Measurements from ENCODE around the gene KANK2.
A peak's percentile ranks its signal among the peaks of the same experiment; 100 is the strongest.

Gene KANK2

DNA sequence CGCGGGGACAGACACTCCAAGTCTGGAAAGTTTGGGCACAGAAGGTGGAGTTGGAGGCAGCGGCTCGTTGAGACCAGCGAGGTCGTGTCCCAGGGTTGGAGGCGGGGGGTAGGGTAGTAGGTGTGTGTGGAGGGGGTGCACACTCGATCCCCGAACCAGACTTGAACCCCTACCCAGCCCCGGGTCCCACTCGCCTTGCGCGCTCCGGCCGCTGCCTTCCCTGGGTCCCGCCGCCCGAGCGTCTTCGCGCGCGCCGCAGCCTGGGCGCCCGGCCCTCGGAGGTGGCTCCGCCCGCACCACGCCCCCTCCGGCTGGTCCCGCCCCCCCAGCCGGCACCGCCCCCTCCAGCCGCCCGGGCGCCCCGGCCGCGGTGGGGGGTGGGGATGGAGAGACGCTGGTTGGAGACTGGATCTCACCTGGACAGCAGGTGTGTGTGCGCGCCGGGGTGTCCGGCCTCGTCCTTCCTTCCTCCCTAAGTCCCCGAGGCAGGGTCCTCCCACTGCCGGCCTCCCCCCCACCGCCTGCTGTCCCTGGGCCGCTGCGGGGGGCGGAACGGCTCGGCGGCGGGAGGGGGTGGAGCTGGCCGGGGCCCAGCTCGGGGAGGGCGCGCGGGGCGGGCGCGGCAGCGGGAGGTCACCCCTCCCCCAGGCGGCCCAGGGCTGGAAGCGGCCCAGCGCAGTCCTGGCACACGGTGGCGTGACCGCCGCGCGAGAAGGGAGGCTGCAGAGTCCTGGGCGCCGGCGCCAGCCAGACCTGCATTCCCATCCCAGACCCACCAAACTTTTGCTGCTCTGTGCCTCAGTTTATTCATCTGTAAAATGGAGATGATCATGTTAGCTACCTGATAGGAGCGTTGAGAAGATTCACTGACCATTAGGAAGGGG, at the start of gene KANK2:
Gene KANK2 (minus strand): TSS at position 255 of the 884 bp plus-strand sequence. CDS start 3,034 bp downstream, outside the sequence.
- DNase-seq (ENCODE audit: low spot score) = peak; percentile 40

DNA sequence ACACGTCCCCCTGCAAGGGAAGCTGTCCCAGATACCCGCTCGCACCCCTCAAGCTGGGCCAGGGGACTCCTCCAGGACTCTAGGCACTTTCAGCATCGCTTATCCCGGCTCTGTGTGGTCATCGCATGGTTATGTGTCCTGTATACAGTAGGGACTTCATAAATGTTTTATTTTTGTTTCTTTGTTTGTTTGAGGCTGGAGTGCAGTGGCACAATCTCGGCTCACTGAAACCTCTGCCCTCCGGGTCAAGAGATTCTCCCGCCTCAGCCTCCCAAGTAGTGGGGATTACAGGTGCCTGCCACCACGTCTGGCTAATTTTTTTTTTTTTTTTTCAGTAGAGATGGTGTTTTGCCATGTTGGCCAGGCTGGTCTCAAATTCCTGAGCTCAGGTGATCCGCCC, 49.6 kb upstream of the KANK2 start:
- DNase-seq (ENCODE audit: low spot score) = no peak

DNA sequence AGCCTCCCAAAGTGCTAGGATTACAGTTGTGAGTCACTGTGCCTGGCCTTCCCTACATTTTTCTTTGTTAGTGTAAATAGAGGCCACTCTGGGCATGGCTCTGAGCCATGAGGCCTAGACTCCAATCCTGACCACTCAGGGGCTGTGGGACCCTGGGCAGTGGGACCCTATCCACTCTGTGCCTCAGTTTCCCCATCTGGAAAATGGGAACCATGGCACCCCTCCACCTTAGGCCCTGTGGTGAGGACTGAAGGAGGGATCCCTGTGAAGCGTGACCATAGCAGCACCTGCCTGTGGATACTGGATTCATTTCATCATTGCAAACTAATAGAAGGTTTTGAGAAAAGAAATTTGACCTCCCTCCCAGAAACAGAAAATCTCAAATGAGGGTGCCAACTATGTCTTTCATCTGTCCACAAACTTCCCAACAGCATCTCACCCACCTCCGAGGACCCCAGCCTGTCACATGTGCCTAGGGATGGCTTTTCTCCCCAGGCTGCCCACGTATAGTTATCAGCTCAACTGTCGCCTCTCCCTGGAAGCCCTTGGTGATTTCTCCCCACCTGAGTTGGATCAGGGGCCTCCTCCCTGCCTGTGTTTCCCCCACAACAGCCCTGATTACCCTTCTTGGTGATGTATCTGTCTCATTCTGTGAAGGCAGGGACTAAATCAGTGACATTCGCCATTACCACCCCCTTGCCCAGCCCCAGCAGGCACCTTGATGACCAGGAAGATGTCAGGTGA, 47.7 kb upstream of the KANK2 start:
- DNase-seq (ENCODE audit: low spot score) = no peak

DNA sequence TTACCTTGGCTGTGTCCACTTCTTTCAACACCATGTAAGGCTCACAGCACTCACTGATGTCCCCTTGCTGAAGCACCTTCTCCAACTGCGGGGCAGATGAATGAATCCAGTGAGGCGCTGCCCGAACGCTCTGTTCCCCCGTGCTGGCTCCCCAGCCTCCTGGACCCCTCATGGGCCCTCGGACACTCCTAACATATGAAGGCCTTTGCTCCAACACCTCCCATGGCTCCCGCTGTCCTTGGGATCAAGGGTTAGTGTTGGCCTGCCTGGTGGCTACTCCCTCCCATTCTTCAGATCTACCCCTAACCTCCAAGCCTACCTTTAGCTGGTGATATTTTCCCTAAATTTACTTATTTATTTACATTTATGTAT, 46.4 kb upstream of the KANK2 start:
- no peak for DNase-seq (ENCODE audit: low spot score)

DNA sequence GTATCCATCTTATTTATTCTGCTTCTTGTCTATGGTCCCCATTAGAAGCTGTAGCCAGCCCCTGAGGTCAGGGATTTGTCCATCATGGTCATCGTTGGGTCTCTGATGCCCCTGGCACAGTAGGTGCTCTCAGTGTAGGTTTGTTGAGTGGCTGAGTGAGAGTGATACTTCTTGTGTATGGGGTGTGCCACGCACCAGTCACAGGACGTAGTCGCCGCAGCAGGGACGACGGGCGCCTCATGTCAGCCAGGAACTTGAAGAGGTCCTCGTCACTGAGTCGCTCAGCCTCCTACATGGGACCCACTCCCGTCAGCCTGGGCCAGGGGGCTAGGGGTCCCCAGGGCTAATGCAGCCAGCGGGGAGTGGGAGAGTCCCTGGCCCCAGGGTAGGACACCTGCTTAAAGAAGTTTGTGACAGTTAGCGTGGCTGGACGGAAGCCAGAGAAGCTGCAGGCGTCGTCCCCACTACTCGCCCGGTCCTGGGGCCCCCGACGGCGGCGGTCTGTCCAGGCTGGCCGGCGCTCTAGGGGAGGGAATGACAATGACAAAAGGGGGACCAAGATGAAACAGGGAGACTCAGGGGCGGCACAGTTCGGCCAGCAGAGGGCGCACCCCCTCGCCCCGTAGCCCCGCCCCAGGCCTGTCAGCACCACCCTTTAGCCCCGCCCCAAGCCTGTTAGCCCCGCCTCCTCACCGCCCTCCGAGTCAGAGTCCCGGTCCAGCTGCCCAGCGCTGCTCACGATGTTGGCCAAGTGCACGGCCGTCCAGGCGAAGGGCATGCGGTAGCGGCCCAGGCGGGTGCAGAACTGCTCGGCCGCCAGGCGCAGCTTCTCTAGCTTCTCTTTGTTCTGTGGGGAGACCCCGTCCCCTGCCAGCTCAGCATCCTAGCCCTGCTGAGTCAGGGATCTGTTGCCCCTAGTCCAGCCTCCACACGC, 45.8 kb upstream of the KANK2 start:
- DNase-seq (ENCODE audit: low spot score) = peak; percentile 86

DNA sequence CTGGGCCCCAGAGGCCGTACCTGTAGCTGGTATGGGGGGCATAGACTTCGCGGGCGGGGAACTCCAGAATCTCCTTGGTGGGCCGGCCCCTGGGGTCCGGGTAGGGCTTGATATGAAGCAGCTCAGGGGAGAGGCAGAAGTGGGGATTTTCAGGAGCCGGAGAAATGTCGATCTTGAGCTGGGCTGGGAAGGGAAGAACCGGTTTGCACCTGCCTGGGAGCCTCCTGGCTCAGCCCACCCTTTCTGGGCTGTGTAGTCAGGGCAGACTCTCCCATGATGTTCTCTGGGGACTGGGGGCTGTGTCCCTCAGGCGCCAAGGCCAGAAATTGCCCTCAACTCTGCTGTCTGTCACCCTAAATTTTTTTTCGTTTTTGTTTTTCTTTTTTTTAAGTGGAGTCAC, 44.7 kb upstream of the KANK2 start:
- DNase-seq (ENCODE audit: low spot score) = no peak

DNA sequence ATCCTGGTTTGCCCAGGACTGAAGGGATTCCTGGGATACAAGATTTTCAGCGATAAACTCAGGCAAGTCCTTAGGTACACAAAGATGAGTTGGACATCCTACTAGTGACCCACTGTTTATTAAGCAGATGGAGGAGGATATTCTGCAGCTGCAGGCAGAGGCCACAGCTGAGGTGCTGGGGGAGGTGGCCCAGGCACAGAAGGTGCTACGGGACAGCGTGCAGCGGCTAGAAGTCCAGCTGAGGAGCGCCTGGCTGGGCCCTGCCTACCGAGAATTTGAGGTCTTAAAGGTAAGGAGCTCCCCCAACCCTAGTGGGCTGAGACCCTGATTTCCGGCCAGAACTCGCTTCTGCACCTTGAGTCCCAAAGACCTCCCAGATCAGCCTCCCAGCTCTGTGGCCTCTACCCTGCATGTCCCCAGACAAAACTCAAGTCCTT, 42.7 kb upstream of the KANK2 start:
- DNase-seq (ENCODE audit: low spot score) = no peak

DNA sequence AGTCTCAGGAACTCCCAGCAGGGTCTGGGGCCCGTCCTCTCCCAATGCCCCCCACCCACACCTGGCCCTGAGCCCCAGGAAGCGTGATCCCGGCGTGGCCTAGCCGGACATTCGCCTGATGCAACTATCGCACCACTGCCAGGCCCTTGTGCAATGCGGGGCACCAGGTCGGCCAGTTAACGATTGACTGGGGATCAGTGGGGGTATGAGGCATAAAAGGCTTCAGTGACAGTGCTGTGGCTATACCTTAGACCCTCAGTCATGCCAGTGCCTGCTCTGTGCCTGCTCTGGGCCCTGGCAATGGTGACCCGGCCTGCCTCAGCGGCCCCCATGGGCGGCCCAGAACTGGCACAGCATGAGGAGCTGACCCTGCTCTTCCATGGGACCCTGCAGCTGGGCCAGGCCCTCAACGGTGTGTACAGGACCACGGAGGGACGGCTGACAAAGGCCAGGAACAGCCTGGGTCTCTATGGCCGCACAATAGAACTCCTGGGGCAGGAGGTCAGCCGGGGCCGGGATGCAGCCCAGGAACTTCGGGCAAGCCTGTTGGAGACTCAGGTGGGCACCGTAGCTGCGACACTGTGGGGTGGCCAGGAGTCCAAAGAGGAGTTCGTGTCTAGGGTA, 42.1 kb upstream of the KANK2 start, which contains the start of gene ANGPTL8:
Gene ANGPTL8 (plus strand): TSS at position 243 of the 624 bp plus-strand sequence. CDS start 19 bp downstream, at position 262.
- DNase-seq (ENCODE audit: low spot score) = no peak

DNA sequence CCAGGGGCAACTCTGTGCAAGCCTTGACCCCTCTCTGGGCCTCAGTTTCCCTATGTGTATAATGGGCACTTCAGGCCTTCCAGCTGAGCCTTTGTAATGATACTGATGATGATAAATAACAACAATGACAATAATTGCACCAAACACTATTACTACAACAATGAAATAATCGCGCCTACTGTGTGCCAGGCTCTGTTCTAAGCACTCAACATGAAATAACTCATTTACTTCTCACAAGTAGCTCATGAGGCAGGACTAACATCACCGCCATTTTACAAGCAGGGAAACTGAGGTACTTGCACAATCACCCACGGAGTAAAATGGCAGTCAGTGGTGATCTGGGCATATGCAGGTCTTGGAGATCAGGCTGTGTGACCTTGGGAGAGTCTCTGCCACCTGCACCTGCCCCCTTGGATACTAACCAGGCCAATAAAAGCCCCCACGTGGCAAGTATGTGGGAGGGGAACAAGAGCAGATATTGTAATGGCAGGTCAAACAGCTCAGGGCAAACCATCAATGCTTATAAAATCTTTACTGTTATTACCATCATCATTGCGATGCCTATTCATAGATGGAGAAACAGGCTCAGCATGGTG, 41.5 kb upstream of the KANK2 start:
- no peak for DNase-seq (ENCODE audit: low spot score)

DNA sequence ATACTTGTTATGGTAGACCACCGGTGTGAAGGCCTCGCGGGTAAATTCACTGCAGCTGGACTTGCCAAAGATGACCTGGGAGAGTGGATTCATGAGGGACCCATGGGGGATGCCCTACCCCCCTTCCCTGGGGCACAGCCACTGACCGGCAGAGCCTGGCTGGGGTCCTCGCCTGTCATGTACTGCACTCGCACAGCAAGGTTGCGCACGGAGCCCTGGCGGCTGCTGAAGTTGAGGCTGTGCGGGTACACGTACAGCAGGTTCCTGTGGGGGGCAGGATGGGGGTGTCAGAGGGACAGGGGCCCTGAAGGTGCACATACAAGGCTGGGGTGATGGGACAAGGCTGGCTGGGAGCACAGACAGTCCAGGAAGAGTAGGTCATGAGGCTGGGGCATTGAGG, 40.7 kb upstream of the KANK2 start:
- no peak for DNase-seq (ENCODE audit: low spot score)

DNA sequence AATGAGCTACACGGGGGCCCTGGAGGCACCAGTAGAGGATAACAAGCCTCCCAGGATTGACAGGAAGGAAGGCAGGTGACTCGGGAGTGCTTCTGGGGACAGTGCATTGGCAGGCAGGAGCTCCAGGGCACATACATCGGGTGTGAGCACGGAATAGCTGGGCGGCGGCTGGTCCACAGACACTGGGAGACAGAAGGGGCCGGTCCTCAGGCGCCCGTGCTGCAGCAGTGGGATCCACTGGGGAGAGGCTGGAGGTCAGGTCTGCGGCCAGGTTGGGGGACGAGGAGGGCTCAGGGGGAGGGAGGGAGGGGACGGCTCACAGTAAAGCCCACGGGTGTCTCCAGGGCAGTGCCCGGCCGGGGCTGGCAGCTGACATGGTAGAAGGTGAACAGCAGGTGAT, 40.0 kb upstream of the KANK2 start:
- DNase-seq (ENCODE audit: low spot score) = no peak

DNA sequence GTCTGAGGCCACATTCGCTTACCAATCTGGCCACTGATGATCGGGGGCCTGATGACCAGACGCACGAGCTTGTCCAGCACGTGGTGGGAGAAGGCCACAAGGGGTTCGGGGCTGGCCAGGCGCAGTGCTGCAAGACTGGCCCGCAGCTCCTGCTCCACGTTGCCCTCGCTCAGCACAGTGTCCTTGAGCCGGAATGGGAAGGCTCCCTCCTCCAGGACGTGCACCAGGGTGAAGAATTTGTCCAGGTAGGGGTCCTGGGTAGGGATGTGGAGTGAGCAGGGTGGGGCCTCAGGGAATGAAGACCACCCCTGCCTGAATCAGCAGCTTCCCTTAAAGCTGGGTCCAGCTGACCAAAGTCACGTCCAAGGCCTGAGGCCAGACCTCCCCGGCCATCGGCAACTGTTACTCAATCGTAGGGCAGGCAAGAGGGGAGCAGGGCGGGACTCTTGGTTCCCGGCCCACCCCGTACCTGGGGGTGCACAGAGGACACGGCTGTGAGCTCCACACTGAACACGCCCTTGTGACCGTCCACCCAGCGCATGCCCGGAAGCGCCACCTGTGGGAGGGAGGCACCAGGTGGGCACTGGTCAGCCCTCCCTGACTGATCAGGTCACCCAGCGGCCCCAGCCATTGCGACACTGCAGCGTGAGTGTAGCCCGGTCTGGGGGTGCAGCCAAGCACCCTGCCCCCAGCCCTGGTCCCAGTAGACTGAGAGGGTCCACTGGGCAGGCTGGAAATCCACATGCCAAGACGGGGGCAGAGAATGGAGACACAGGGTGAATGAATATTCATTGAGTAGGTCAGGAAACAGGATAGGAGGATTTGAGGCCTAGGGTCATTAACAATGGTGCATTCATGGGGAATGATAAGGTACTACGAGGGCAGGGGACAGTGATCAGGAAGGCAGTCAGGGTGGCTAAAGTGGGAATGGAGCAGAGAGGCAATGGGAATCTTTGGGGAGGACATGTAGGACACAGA, 39.3 kb upstream of the KANK2 start:
- DNase-seq (ENCODE audit: low spot score) = no peak

DNA sequence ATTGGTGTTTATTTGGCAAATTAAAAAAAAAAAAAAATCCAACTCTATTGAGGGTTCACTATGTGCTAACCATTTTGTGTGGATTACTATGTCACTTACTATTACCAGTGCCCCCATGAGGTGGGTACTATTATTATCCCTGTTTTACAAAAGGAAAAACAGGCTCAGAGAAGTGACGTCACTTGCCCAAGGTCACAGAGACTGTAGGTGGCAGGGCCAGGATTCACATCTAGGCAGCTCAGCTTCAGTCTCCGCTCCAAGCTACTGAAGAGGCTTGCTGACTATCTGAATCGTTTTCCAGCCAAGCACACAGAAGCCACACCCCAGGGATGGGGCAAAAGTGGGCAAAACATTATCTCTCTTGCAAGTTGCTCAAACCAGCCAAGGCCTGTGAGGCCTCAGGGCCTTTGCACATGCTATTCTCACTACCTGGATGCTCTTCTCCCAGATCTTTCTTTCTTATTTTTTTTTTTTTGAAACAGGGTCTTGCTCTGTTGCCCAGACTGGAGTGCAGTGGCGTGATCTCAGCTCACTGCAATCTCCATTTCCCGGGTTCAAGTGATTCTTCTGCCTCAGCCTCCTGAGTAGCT, 37.2 kb upstream of the KANK2 start:
- DNase-seq (ENCODE audit: low spot score) = no peak

DNA sequence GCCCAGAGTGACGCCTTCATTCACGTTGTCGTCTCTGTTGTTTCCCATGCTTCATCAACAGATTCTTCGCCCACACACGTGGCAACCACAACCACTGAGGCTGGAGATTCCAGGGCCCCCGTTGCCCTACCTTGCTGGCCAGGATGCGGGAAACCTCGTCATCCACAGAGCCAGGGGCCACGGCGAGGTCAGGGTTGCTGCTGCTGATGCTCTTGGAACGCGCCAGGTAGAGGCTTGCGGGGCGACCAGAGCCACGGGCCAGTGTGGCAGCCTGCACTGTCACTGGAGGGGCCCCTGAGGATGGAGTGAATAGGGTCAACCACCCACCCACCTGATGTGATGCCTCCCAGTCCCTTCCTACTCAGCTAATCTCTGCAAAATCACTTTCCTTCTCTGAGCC, 35.7 kb upstream of the KANK2 start:
- no peak for DNase-seq (ENCODE audit: low spot score)

DNA sequence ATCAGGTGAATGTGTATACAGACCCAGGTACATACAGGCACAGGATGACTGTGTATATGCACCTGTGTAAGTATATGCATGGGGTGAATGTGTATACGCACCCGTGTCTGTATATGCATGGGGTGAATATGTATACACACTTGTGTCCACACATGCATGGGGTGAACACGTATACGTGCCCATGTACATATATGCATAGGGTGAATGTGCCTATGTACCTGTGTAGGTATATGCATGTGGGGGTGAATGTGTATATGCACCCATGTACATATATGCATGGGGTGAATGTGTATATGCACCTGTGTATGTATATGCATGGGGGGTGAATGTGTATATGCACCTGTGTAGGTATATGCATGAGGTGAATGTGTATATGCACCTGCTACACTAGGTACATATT, 35.2 kb upstream of the KANK2 start:
- DNase-seq (ENCODE audit: low spot score) = no peak

DNA sequence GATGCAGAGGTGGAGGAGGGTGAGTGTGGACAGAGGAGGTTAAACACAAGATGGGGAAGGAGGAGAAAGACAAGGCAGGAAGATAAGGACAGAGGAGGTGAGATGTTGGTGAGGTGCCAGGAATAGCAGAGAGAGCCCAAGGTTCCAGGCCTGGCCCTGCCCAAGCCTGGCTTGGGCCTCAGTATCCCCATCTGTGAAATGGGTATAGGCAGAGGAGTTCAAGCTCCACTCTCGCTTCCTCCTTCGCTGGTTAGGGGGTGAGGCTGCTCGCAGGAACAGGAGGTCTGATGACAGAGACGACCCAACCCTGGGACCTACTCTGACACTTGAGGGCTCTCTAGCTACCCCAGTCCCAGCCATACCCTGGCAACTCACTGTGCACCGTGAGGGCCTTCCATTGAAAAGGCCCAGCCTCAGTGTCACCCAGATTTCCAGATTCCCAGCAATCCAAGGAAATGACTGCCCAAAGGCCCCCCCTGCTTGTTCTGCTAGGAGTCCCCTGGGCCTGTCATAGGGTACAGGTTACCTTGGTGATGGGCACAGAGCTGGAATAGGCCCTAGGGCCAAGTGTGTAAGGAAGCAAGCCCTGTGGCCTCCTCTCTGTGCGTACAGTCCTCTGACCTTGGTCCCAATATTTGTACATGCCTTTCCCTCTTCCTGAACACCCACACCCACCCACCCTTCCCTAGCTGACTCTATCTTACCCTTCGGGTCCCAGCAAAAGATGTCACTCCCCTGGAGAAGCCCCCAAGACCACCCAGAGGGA, 33.5 kb upstream of the KANK2 start:
- DNase-seq (ENCODE audit: low spot score) = no peak

DNA sequence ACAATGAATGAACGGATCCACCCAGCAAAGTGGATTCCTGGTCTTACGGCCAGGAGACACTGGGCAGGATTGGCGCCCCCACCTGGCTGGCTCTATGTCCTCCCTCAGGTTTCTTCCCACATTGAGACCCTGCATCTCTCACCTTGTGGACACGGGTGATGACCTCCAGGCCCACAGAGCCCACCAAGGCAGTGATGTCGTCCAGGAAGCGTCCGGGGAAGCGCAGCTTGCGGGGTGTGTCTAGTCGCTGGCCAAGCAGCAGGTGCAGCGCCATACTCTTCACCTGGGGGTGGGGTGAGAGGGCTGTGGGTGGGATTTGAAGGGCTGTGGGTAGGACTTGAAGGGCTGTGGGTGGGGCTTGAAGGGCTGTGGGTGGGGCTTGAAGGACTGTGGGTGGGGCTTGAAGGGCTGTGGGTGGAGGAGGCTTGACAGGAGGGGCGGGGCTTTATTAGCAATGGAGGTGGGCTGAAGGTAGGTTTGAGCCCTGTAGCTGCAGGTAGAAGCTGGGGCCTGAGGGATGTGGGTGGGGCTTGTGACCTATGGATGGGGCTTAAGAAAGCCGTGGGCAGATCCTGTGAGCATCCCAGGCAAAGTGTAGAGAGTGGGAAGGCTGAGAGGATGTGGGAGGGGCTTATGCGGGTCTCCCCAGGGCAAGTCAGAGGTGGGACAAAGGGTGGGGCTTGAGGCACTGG, 30.0 kb upstream of the KANK2 start:
- no peak for DNase-seq (ENCODE audit: low spot score)

DNA sequence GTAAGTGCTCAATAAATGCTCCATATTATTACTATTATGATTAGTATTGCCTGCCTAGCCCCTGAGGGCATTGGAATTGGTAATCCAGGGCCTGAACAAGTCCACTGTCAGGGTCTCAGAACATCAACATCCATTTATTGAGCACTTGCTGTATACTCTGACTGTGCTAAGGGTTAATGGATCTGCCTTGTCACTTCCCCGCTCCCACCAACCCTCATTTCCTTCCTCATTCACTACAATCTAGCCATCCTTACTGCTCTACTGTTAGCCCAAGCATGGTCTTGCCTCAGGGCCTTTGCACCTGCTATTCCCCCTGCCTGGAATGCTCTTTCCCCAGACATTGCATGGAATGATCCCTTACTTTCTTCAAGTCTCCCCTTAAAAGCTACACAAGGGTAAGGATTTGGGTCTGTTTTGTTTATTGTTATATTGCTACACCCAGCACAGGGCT, 29.4 kb upstream of the KANK2 start:
- DNase-seq (ENCODE audit: low spot score) = no peak

Measured in pons (tissue), 1 donor.